Activated CD8-positive, alpha-beta memory T cell treated with anti-CD3 and anti-CD28 coated beads, Interleukin-2, amount 50 U/mL, for 24 hours (primary cell): Measurements from ENCODE around the gene POLR2E.
"Not testable (repeated sequence)": the region's sequence is repeated elsewhere in the genome, so short reads cannot be mapped to it uniquely, and the experiment has no call there.

Source experiments
- DNase-seq: peaks from one replicate; pipeline ENCODE4 v3.0.0-alpha.2; 2020; ENCODE audit errors: extremely low read depth

POLR2E gene

DNA sequence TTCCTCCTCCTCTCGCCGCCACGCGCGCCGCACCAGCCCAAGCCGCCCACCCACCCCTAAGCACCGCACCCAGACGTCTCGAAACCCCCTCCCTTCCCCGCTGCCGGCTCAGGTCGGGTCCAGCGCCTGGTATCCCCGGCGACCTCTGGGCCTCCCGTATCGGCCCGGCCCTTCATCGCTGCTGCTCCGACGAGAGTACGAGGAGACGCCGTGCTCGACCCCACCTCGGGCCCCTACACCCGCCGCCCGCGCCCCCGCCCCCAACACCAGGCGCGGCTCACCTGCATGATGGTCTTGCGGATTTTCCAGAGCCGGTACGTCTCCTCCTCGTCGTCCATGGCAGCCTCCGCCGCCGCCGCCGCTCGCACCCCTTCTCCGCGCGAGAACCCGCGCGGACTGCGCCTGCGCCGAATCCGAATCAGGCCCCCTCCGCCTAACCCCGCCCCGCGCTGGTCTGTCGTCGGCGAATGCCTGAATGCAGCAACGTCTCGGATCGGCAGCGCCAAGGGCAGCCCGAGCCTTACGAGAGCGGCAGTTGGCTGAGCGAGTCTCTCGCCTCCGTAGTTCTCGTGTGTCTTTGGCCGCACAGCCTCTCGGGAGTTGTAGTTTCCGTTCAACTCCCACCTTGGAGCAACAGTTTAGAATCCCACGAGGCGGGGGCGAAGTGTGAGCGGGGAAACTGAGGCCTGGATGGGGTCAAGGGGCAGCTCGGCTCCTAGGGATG lies at the start of gene POLR2E:
TSS of gene POLR2E (minus strand) at position 398 of the 724 bp plus-strand sequence. CDS start at position 338, 60 bp downstream.
- peak; percentile 89 for DNase-seq

GRCh38 chr19:1144741-1145140 lies 49.6 kb upstream of the POLR2E start:
- no peak for DNase-seq

DNA sequence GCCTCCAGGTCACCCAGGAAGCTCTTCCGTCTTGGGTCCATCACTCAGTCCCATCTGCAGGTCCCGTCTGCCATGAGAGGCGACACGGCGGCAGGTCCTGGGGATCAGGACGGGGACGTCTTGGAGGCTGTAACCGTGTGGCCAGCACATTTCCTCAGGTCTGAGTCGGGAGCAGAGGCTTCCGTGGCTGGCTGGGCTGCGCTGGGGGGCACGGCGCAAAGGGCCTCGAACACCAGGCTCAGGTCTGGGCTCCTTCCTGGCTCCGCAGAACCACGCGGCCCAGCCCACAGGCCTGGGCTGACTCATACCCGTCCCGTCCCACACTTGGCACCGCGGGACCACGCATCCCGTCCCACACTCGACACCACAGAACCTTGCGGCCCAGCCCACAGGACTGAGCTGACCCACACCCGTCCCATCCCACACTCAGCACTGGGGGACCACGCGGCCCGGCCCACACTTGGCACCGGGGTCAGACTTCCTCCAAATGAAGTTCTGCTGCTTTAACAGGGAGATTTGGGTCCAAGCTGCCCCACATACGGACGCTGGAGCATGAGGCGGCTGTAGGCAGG lies 48.7 kb upstream of the POLR2E start:
- no peak for DNase-seq

DNA sequence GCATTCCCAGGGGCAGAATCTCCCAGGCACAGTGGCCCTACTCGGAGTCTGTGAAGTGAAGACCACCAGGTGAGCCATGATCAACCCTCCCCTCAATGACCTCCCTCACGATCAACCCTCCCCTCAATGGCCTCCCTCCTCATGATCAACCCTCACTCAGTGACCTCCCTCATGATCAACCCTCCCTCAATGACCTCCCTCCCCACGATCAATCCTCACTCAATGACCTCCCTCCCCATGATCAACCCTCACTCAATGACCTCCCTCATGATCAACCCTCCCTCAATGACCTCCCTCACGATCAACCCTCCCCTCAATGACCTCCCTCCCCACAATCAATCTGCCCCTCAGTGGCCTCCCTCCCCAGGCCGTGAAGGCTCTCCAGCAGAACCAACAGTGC lies 46.8 kb upstream of the POLR2E start:
- no peak for DNase-seq

- DNase-seq, result no peak
Observed at GRCh38 chr19:1140272-1141027, 45.3 kb upstream of the POLR2E start.

DNA sequence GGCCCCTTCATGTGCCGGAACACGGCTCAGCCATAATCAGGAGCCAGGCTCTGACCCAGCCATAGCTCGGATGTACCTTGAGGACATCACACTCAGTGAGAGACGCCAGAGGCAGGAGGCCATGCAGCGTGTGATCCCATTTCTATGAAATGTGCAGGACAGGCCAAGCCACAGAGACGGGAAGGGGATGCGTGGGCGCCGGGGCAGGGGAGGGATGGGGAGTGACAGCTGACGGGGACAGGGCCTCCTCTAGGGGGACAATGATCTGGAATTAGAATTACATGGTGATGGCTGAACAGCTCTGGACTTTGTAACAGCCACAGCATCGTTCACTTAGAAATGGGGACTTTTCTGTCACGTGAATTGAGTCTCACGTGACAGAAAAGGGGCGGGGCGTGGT lies 44.0 kb upstream of the POLR2E start:
- DNase-seq, result no peak

GRCh38 chr19:1138121-1138520 lies 42.9 kb upstream of the POLR2E start:
- no peak for DNase-seq

DNA sequence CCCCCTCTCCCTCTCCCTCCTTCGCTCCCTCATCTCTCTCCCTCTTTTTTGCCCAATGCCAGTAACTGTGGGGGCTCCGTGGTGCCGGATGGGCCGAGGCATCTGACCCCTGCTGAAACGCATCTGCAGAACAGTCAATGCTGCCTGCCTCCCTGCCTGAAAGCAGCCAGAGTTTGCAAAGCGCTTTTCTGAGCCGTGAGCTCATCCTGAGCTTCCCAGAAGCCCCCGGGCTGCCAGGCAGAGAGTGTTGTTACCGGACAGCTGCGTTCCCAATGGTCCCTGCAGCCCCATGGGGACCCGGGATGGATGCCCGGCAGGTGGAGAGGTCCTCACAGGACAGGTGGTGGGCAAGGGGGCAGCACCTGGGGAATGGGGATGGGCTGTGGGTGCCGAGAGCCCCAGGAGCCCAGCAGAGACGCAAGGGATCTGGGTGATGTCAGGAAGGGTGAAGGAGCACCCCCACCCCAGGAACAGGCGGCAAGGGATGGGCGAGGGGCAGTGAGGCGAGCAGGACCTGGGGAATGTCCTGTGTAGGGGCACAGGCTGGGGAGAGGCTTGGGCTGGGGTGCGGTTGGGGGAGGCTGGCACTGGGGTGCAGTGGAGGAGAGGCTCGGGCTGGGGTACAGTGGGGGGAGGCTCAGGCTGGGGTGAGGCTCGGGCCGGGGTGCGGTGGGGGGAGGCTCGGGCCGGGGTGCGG lies 41.6 kb upstream of the POLR2E start:
- DNase-seq, result no peak

DNA sequence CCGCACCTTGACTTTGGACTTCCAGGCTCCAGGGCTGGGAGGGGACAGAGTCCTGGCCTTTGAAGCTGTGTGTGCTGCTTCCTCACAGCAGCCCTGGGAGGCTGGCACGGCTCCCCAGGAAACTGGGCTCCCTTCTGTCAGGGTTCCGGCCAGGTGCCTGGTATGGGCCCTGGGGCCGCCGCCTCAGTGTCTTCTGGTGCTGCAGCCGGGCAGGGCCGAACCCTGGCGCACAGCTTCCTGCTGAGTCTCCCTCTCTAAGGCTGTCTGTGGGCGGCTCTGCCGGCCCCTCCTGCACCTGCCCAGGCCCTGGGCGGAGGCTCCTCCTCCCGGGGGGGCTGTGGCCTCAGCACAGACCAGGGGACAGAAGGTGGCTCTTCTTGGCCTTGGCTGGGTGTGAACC lies 41.0 kb upstream of the POLR2E start:
- no peak for DNase-seq

- no peak for DNase-seq
Observed at GRCh38 chr19:1135454-1135853, 40.3 kb upstream of the POLR2E start.

GRCh38 chr19:1134431-1134830 lies 39.3 kb upstream of the POLR2E start:
- no peak for DNase-seq

DNA sequence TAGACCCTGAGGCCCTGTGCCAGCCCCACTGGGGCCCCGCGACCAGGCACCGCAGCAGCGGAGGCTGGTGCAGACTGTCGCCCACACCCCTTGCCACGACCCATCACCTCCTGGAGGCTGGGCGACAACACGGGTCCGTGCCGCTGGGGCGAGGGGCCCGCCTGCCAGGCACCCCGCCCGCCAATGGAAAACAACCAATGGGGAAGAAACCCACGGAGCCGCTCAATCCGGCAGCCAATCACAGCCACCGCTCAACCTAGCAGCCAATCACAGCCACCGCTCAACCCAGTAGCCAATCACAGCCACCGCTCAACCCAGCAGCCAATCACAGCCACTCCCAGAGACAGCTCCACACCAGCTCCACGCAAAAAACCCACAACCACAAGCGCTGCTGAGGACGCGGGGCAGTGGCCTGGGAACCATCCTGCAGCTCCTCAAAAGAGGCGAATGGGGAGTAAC lies 38.3 kb upstream of the POLR2E start:
- DNase-seq, result peak; percentile 48

GRCh38 chr19:1132552-1133383 lies 37.6 kb upstream of the POLR2E start:
- no peak for DNase-seq

GRCh38 chr19:1131718-1132551 lies 36.8 kb upstream of the POLR2E start:
- peak; percentile 72 for DNase-seq

- DNase-seq, result no peak
Observed at GRCh38 chr19:1130771-1131717, 35.9 kb upstream of the POLR2E start.

DNA sequence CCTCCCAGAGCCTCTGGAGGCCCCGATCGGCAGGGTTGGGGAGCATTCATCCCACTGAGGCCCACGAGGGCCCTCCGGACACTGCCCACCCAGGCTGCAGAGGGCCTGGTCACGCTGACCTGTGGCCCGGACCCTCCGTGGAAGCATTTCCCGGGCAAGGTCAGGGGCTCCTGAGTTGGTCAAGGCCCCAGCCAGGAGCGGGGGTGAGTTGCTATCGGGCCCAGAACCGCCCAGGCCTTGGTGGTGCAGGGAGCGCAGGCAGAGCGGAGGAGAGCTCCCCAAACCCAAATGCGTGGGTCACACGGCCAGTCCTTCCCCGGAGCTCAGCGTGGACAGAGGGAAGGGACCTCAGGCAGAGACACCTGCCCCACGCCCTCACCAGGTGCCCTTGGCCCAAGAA lies 34.4 kb upstream of the POLR2E start:
- no peak for DNase-seq

GRCh38 chr19:1129084-1129483 lies 33.9 kb upstream of the POLR2E start:
- not testable (repeated sequence) for DNase-seq

DNA sequence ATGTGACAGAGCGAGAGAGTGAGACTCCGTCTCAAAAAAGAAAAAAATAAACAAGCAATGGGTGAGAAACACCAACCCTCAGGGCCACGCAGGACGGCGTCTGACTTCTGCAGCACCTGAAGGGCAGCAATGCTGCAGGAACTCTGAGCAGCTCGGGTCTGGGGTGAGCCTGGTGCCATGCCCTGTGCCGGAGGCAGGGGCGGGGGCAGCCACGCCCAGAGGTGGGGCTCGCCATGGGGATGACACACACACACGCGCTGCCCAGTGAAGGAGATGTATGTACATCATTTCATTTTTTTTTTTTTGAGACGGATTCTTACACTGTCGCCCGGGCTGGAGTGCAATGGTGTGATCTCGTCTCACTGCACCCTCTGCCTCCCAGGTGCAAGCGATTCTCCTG lies 32.9 kb upstream of the POLR2E start:
- DNase-seq, result no peak
